NOMO-1 treated with dmso at 0.1 percent for 144 hours (cell line): ENCODE measurements around the gene PPP1R1C.
"Not testable (repeated sequence)": the region's sequence is repeated elsewhere in the genome, so short reads cannot be mapped to it uniquely, and the experiment has no call there.

Experiments used
- DNase-seq: peaks from one replicate; lab custom pipeline; 2025; ENCODE audit not compliant: unreplicated experiment; lab: John Stamatoyannopoulos, UW

Gene PPP1R1C

DNA sequence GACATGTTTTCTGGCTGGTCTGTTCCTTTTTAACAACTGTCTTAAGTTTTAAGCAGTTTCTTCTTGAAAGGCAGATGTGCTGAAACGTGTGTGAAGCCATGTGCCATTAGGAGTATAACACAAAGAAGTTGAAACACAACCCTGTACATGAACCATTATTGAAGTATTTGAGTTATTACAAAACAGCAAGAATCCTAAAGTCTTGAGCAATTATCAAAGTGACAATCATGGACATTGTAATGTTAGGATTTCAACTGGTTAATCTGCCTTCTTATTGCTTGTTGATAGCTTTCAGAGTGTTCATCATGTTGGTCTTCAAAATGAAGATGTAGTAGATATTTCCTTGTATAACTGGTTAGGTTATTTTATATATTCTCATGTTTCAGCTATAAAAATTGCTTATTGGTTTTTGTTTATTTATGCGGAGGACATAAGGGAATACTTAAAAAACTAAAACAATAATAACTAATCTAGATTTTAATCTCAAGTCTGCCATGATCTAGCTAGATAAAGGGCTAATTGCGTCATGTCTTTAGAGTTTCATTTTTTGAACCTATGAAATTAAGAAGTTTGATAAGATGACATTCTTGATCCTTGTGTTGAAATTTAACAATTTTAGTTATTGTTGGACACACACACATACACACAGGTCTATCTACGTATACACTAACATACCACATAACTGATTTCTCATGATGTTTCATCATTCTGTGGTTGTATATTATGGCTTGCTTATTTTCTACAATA lies 21.1 kb downstream of the PPP1R1C start:
- DNase-seq: no peak

GRCh38 chr2:182014284-182014683 lies 28.6 kb downstream of the PPP1R1C start:
- DNase-seq: no peak

- no peak for DNase-seq
Observed at GRCh38 chr2:182015334-182016109, 29.9 kb downstream of the PPP1R1C start.

- no peak for DNase-seq
Observed at GRCh38 chr2:182018218-182018617, 32.6 kb downstream of the PPP1R1C start.

DNA sequence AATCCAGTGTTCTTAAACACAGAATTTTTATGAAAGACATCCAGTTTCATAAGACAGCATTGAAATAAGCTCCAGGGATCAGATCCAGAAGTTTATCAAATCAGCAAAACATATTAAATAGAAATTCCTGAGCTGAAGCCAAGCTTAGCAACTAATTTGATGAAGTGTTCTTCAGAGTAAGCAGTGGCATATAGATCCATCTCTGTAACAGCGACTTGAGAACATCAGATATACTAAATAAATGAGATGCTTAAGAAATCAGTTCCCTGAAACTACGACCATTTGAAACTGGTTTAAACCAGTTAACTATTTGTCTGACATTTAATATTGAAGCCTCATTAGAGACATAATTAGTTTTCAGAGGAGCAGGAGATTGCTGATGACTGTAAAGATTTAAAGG lies 34.1 kb downstream of the PPP1R1C start:
- no peak for DNase-seq

- DNase-seq: no peak
Observed at GRCh38 chr2:182020286-182021070, 34.8 kb downstream of the PPP1R1C start.

DNA sequence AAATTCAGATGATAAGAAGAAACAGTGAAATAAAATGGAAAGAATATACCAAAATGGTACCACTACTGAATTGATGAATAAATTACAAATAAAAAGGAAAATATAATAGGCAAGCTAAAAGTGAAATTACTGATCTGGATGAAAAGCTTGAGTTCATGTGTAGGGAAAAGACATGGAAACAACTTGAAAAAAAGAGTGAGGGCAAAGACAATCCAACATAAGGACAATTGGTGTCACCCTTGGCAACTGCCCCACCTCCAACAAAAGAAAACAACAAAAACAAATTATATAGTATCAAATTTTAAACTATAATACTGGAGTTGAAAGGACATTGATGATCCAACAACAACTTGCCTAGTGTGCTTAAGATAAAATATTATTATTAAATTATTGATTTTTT lies 37.6 kb downstream of the PPP1R1C start:
- no peak for DNase-seq

DNA sequence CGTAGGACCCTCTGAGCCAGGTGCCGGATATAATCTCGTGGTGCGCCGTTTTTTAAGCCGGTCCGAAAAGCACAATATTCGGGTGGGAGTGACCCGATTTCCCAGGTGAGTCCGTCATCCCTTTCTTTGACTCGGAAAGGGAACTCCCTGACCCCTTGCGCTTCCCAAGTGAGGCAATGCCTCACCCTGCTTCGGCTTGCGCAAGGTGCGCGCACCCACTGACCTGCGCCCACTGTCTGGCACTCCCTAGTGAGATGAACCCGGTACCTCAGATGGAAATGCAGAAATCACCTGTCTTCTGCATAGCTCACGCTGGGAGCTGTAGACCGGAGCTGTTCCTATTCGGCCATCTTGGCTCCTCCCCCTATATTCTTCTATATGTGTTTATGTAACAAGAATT lies 45.2 kb downstream of the PPP1R1C start:
- DNase-seq: not testable (repeated sequence)

DNA sequence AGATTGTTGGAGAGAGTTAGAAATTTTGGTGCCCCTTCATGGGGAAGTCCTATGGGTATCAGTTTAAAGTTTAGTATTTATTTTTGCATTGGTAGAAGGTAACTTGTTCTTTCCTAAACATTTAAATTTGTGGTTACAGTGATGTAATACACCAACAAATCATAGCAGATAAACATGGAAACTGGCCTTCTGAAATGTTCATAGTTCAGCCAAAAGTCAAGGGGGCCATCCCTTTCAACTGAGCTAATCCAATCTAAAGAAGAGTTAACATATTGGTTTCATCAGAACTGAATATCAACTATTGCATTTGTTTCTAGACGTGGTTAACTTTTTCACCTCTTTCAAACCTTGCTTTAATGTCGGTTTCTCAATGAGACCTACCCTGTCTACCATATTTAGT lies 46.3 kb downstream of the PPP1R1C start:
- no peak for DNase-seq

GRCh38 chr2:182033449-182033848 lies 47.8 kb downstream of the PPP1R1C start:
- no peak for DNase-seq

DNA sequence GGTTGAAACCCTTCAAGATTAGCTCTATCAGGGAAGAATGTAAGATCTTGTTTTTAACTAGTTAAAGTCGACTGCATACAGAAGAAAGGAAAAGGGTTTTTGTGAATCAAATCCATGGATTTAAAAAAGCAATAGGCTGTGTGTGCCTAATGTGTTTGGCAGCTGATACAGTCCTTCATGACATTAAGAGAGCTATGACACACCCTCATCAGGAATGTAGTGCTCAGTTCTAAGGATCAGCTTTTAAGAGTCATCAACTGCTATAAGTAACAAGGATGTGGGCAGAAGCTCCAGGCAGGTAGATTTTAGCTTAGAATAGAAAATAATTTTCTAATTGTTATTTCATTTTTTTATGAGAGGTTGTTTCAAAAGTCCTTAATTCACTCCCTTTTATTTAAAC lies 52.9 kb downstream of the PPP1R1C start:
- DNase-seq: no peak

- no peak for DNase-seq
Observed at GRCh38 chr2:182043021-182043420, 57.4 kb downstream of the PPP1R1C start.

- no peak for DNase-seq
Observed at GRCh38 chr2:182043861-182044260, 58.2 kb downstream of the PPP1R1C start.

DNA sequence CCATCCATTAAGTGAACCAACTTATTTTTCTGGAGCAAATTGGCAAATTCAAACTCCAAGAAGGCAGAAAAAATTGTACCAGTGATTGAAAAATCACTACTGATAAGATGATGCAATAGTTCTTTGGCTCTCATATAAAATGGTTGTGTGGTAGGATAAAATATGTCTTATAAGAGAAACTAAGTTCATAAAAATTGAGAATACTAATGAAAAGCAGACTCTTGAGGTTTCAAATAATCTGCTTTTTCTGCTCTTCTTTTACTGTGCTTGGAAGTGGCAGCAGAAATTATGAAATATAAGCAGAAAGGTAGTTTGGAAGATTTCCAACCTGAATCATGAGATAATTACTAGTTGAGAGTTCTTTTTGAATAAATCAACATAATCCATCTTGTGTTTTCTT lies 61.9 kb downstream of the PPP1R1C start:
- no peak for DNase-seq

DNA sequence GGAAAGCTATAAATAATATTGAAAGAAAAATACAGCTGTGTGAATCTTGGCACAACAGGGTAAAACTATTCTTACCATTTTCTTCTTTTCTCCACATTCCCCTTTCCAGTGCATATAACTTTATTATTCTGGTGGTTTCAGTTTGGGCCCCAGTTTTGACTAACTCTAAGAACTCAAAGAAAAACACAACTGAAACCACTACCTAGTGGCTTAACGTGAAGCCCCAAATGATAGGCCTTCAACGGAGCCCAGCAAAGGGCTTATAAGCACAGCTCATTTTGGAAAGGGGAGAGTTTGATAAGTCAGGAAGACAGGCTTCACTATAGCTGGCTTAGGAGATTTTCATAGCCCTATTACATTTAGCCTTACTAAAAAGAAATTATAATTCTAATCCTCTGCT lies 62.4 kb downstream of the PPP1R1C start:
- DNase-seq: no peak

- no peak for DNase-seq
Observed at GRCh38 chr2:182048621-182049020, 63.0 kb downstream of the PPP1R1C start.

- no peak for DNase-seq
Observed at GRCh38 chr2:182049372-182050148, 63.9 kb downstream of the PPP1R1C start.

DNA sequence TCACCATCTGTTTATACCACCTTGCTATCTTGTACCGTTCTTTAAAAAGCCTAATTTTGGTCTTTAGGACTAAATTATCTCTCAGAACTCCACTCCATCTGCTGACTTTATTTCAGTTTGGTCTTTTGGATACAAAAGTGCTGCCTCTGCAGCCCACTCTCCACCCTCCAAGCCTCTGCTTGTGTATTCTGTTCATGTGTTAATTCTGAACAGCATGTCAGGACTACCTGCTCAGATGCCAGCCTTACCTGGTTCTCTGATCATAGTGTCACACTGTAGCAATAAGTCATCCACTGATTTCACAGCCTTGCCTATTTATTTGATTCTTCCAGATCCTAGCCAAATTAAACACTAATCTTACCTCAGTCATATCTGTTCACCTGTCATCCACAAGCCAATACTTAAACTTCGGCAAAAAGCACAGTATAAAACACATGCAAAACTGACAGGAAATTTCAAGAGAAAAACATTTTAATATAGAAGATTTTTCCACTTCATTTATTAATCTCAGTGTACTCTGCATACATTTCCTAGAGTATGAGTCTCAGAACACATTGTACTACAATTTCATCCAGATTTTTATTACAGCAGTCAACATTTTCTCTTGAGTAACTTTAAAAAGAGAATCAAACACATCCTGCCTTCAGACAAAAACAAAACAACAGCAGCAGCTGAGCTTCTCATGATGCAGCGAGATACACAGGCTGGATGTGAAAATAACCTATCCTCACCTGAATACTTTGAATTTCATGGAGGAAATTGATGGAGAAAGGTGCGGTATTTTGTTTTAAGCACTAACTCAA lies 64.9 kb downstream of the PPP1R1C start:
- DNase-seq: no peak

GRCh38 chr2:182055993-182056392 lies 70.3 kb downstream of the PPP1R1C start:
- no peak for DNase-seq

DNA sequence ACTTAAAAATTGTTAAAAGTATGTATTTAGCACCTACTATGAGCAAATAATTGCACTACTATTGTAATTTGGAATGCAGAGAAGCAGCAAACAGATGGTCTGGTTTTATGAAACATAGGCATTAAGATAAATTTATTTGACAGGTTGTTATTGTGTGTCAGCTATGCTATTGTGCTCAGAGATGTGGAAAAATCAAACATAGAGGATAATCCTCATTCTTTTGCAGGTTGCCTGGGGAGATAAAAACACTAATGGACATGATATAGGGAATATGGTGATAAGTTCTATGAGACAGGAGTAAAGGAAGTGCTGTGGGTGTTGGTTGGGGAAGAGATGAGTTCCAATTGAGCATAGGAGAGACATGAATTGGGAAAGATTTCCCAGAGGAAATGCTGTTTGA lies 71.3 kb downstream of the PPP1R1C start:
- DNase-seq: no peak
